ENCODE results near the gene PBRM1. TPM values are rescaled to one million over a fixed set of nuclear protein-coding genes. Genes with fewer than 3 reads are reported as not detected.

The PBRM1 gene
- total and polyA plus RNA-seq, 7 experiments from 2014 or later: 58.4 to 109 (median 76.9) TPM

- H3K27ac Mint-ChIP-seq: peak overlapping the region in 1 of 9 donors; percentile 8
- H3K4me1 ChIP-seq (ENCODE audit: control insufficient read depth in 2 of 2, insufficient read depth in 2 of 2, low read length in 2 of 2): no peaks in the 10 kb centered on the region
- H3K9me3 Mint-ChIP-seq: peaks cover 0 to 3% (median 0%) of the 10 kb centered on the region in 11 donors
- H3K36me3 ChIP-seq (ENCODE audit: control insufficient read depth in 2 of 3, insufficient read depth in 3 of 3, low read length in 3 of 3): peaks cover 0 to 45% (median 0%) of the 10 kb centered on the region in 3 experiments
- DNase-seq: no peak
- H3K9me3 ChIP-seq (ENCODE audit: control insufficient read depth in 2 of 3, low read length in 3 of 3): no peaks in the 10 kb centered on the region
- no peaks in the 10 kb centered on the region for H3K27me3 ChIP-seq (ENCODE audit: control insufficient read depth in 2 of 2, insufficient read depth in 2 of 2, low read length in 2 of 2)
- ChIA-PET POLR2A (no interaction called here), CTCF (no interaction called here)
- no peak overlapping the region for H3K4me3 ChIP-seq (ENCODE audit: low read length)
- H3K4me3 Mint-ChIP-seq: no peak overlapping the region
- peaks cover 11 to 40% (median 22%) of the 10 kb centered on the region in 5 donors for H3K36me3 Mint-ChIP-seq
- peaks cover 0 to 9% (median 0%) of the 10 kb centered on the region in 7 donors for H3K4me1 Mint-ChIP-seq
- H3K27me3 Mint-ChIP-seq: no peaks in the 10 kb centered on the region
- no peak for ATAC-seq
- intact Hi-C loops (cut with micrococcal nuclease): no loop called here
- no peak overlapping the region for H3K27ac ChIP-seq (ENCODE audit: low read depth, low read length)
These were observed 113.5 kb downstream of the PBRM1 start for GRCh38 chr3:52572221-52572620.

- no peaks in the 10 kb centered on the region for H3K27me3 ChIP-seq (ENCODE audit: control insufficient read depth in 2 of 2, insufficient read depth in 2 of 2, low read length in 2 of 2)
- POLR2A ChIA-PET: no interaction called here
- no peaks in the 10 kb centered on the region for H3K4me1 ChIP-seq (ENCODE audit: control insufficient read depth in 2 of 2, insufficient read depth in 2 of 2, low read length in 2 of 2)
- peaks cover 0 to 32% (median 0%) of the 10 kb centered on the region in 3 experiments for H3K36me3 ChIP-seq (ENCODE audit: control insufficient read depth in 2 of 3, insufficient read depth in 3 of 3, low read length in 3 of 3)
- Mint-ChIP-seq H3K36me3 (peaks cover 11 to 33% (median 17%) of the 10 kb centered on the region in 5 donors), H3K4me1 (peaks cover 0 to 6% (median 0%) of the 10 kb centered on the region in 7 donors), H3K9me3 (no peaks in the 10 kb centered on the region), H3K27ac (no peak overlapping the region), H3K4me3 (no peak overlapping the region), H3K27me3 (no peaks in the 10 kb centered on the region)
- DNase-seq (no peak), ATAC-seq (no peak)
- intact Hi-C loops (cut with micrococcal nuclease): no loop called here
- H3K9me3 ChIP-seq (ENCODE audit: control insufficient read depth in 2 of 3, low read length in 3 of 3): no peaks in the 10 kb centered on the region
- no peak overlapping the region for H3K4me3 ChIP-seq (ENCODE audit: low read length)
- no peak overlapping the region for H3K27ac ChIP-seq (ENCODE audit: low read depth, low read length)
- CTCF ChIA-PET: no interaction called here
These were observed 115.6 kb downstream of the PBRM1 start for GRCh38 chr3:52570076-52570475.

- ATAC-seq (no peak), DNase-seq (no peak)
- peaks cover 0 to 24% (median 5%) of the 10 kb centered on the region in 3 experiments for H3K36me3 ChIP-seq (ENCODE audit: control insufficient read depth in 2 of 3, insufficient read depth in 3 of 3, low read length in 3 of 3)
- POLR2A ChIA-PET: no interaction called here
- no peaks in the 10 kb centered on the region for H3K27me3 Mint-ChIP-seq
- H3K27ac ChIP-seq (ENCODE audit: low read depth, low read length): no peak overlapping the region
- no peaks in the 10 kb centered on the region for H3K4me1 ChIP-seq (ENCODE audit: control insufficient read depth in 2 of 2, insufficient read depth in 2 of 2, low read length in 2 of 2)
- intact Hi-C loops (cut with micrococcal nuclease): no loop called here
- no peaks in the 10 kb centered on the region for H3K4me1 Mint-ChIP-seq
- no peaks in the 10 kb centered on the region for H3K9me3 Mint-ChIP-seq
- CTCF ChIA-PET: interaction anchor here (0.7 kb wide), 1 partner anchor 55 kb away, joined by 3 read pairs; no protein-coding TSS in a partner anchor
- no peaks in the 10 kb centered on the region for H3K27me3 ChIP-seq (ENCODE audit: control insufficient read depth in 2 of 2, insufficient read depth in 2 of 2, low read length in 2 of 2)
- H3K9me3 ChIP-seq (ENCODE audit: control insufficient read depth in 2 of 3, low read length in 3 of 3): no peaks in the 10 kb centered on the region
- peaks cover 6 to 32% (median 16%) of the 10 kb centered on the region in 5 donors for H3K36me3 Mint-ChIP-seq
- no peak overlapping the region for H3K4me3 ChIP-seq (ENCODE audit: low read length)
- peak overlapping the region in 2 of 9 donors; percentile 6 to 17 for H3K27ac Mint-ChIP-seq
- H3K4me3 Mint-ChIP-seq: no peak overlapping the region
These were observed 117.6 kb downstream of the PBRM1 start for GRCh38 chr3:52568069-52568468.

- CTCF ChIA-PET: no interaction called here
These were observed 121.7 kb downstream of the PBRM1 start for GRCh38 chr3:52563984-52564383.

GRCh38 chr3:52561028-52561747 lies 124.5 kb downstream of the PBRM1 start:
- peaks cover 0 to 7% (median 3%) of the 10 kb centered on the region in 7 donors for H3K4me1 Mint-ChIP-seq
- no peak overlapping the region for H3K27ac Mint-ChIP-seq
- no peaks in the 10 kb centered on the region for H3K27me3 ChIP-seq (ENCODE audit: control insufficient read depth in 2 of 2, insufficient read depth in 2 of 2, low read length in 2 of 2)
- H3K4me3 Mint-ChIP-seq: no peak overlapping the region
- ChIA-PET CTCF (no interaction called here), POLR2A (no interaction called here)
- intact Hi-C loops (cut with micrococcal nuclease): no loop called here
- no peaks in the 10 kb centered on the region for H3K9me3 Mint-ChIP-seq
- no peak overlapping the region for H3K27ac ChIP-seq (ENCODE audit: low read depth, low read length)
- no peak overlapping the region for H3K4me3 ChIP-seq (ENCODE audit: low read length)
- ATAC-seq (no peak), DNase-seq (no peak)
- H3K9me3 ChIP-seq (ENCODE audit: control insufficient read depth in 2 of 3, low read length in 3 of 3): no peaks in the 10 kb centered on the region
- H3K27me3 Mint-ChIP-seq: no peaks in the 10 kb centered on the region
- H3K36me3 ChIP-seq (ENCODE audit: control insufficient read depth in 2 of 3, insufficient read depth in 3 of 3, low read length in 3 of 3): peaks cover 19 to 60% (median 23%) of the 10 kb centered on the region in 3 experiments
- peaks cover 17 to 38% (median 34%) of the 10 kb centered on the region in 5 donors for H3K36me3 Mint-ChIP-seq
- no peaks in the 10 kb centered on the region for H3K4me1 ChIP-seq (ENCODE audit: control insufficient read depth in 2 of 2, insufficient read depth in 2 of 2, low read length in 2 of 2)

More at GRCh38 chr3:52563984-52564383, 121.7 kb downstream of the PBRM1 start:
- intact Hi-C loops (cut with micrococcal nuclease): no loop called here
- ATAC-seq (no peak), DNase-seq (no peak)
- H3K4me3 Mint-ChIP-seq: no peak overlapping the region
- POLR2A ChIA-PET: no interaction called here
- no peaks in the 10 kb centered on the region for H3K27me3 ChIP-seq (ENCODE audit: control insufficient read depth in 2 of 2, insufficient read depth in 2 of 2, low read length in 2 of 2)
- H3K36me3 ChIP-seq (ENCODE audit: control insufficient read depth in 2 of 3, insufficient read depth in 3 of 3, low read length in 3 of 3): peaks cover 7 to 35% (median 23%) of the 10 kb centered on the region in 3 experiments
- no peaks in the 10 kb centered on the region for H3K9me3 ChIP-seq (ENCODE audit: control insufficient read depth in 2 of 3, low read length in 3 of 3)
- no peak overlapping the region for H3K27ac ChIP-seq (ENCODE audit: low read depth, low read length)
- H3K36me3 Mint-ChIP-seq: peaks cover 9 to 40% (median 29%) of the 10 kb centered on the region in 5 donors
- H3K4me1 ChIP-seq (ENCODE audit: control insufficient read depth in 2 of 2, insufficient read depth in 2 of 2, low read length in 2 of 2): no peaks in the 10 kb centered on the region
- H3K4me1 Mint-ChIP-seq: peaks cover 0 to 5% (median 3%) of the 10 kb centered on the region in 7 donors
- no peaks in the 10 kb centered on the region for H3K27me3 Mint-ChIP-seq
- no peak overlapping the region for H3K4me3 ChIP-seq (ENCODE audit: low read length)
- H3K27ac Mint-ChIP-seq: no peak overlapping the region
- no peaks in the 10 kb centered on the region for H3K9me3 Mint-ChIP-seq

- no peaks in the 10 kb centered on the region for H3K9me3 ChIP-seq (ENCODE audit: control insufficient read depth in 2 of 3, low read length in 3 of 3)
- H3K4me3 Mint-ChIP-seq: no peak overlapping the region
- ChIA-PET POLR2A (no interaction called here), CTCF (no interaction called here)
- H3K27me3 ChIP-seq (ENCODE audit: control insufficient read depth in 2 of 2, insufficient read depth in 2 of 2, low read length in 2 of 2): no peaks in the 10 kb centered on the region
- H3K27ac Mint-ChIP-seq: peak overlapping the region in 1 of 9 donors; percentile 76
- peaks cover 20 to 45% (median 33%) of the 10 kb centered on the region in 5 donors for H3K36me3 Mint-ChIP-seq
- H3K27me3 Mint-ChIP-seq: no peaks in the 10 kb centered on the region
- DNase-seq: no peak
- H3K36me3 ChIP-seq (ENCODE audit: control insufficient read depth in 2 of 3, insufficient read depth in 3 of 3, low read length in 3 of 3): peaks cover 22 to 71% (median 24%) of the 10 kb centered on the region in 3 experiments
- no peak for ATAC-seq
- no peaks in the 10 kb centered on the region for H3K4me1 ChIP-seq (ENCODE audit: control insufficient read depth in 2 of 2, insufficient read depth in 2 of 2, low read length in 2 of 2)
- intact Hi-C loops (cut with micrococcal nuclease): no loop called here
- H3K4me3 ChIP-seq (ENCODE audit: low read length): no peak overlapping the region
- no peaks in the 10 kb centered on the region for H3K9me3 Mint-ChIP-seq
- peaks cover 0 to 9% (median 5%) of the 10 kb centered on the region in 7 donors for H3K4me1 Mint-ChIP-seq
- no peak overlapping the region for H3K27ac ChIP-seq (ENCODE audit: low read depth, low read length)
These were observed 127.3 kb downstream of the PBRM1 start for GRCh38 chr3:52558436-52558835.
